Globus pallidus (tissue), 1 donor: ENCODE data around the gene C11orf65.
A peak's percentile ranks its signal among the peaks of the same experiment; 100 is the strongest.
"Not testable (repeated sequence)": the region's sequence is repeated elsewhere in the genome, so short reads cannot be mapped to it uniquely, and the experiment has no call there.

Experiments
- DNase-seq: peaks from one replicate; pipeline ENCODE4 v3.0.0-alpha.2; 2015; ENCODE audit warnings: low spot score

The C11orf65 gene

DNA sequence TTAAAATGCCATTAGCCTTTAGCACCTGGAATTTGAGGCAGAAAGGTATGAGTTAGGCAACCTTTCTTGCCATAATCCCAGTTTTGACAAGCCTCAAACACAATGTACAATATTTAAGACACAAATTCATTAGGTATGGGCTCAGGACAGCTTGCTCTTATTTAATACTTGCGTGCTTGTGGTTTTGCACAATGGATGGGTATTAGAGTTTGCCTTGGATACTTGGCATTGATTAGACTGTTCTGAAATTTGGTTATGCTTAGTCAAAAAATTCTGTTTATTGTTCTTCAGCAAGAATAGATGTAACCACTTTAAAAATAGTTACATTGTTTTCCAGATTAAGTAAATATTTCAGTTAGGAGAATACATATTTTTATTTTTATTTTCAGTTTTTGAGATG lies 5.4 kb upstream of the C11orf65 start:
- DNase-seq, result no peak

DNA sequence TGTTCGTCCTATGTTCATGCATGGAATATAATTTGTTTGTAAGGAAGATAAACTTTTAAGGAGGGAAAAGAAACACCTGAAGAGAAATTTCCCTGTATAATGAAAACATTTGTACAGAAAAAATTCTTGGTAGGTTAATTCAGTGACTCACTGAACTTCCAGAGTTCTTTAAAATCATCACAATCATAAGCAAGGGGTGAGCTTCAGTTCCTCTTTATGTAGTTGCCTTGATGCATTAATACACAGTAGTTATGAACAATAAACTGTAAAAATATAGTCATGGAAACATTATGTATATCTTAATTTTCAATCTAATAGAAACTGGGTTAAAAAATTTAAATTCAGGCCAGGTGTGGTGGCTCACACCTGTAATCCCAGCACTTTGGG lies 1.1 kb upstream of the C11orf65 start:
- DNase-seq, result no peak

DNA sequence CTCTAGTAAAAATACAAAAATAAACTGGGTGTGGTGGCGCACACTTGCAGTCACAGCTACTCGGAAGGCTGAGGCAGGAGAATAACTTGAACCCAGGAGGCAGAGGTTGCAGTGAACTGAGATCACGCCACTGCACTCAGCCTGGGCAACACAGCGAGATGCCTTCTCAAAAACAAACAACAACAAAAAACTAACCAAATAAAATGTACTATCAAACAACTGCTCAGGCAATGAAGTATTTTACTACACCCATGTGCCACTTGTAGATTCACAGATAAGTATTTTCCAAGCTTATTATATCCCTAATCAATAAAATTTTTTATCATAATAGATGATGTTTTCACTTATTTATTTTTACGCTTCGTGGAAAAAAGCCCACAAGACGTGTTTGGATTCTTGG lies 924 bp downstream of the C11orf65 start:
- DNase-seq, result no peak

DNA sequence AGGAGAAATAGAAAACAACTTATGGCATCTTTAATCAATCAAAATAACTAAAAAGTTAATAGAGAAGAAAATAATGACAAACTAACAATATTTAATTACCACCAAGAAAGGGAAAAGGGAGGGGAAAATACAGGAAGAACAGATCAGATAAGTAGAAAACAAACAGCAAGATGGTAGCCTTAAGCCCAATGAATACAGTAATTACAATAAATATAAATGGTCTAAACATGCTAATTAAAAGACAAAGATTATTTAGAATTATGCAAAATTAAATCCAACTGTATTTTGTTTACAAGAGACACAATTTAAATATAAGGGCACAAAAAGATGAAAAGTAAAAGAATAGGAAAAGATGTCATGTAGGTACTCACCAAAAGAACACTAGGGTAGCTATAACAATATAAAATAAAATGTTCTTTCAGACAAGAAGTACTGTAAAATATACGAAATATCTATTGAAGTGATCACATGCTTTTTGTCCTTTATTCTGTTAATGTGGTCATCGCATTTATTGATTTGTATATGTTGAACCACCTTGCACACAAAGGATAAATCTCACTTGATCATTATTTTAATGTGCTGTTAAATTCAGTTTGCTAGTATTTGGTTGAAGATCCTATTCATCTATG lies 14.0 kb downstream of the C11orf65 start:
- DNase-seq, result no peak

DNA sequence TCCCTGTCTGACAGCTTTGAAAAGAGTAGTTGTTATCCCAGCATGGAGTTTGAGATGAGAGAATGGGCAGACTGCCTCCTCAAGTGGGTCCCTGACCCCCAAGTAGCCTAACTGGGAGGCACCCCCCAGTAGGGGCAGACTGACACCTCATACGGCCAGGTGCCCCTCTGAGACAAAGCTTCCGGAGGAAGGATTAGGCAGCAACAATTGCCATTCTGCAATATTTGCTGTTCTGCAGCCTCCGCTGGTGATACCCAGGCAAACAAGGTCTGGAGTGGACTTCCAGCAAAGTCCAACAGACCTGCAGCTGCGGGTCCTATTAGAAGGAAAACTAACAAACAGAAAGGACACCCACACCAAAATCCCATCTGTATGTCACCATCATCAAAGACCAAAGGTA lies 25.9 kb downstream of the C11orf65 start:
- not testable (repeated sequence) for DNase-seq

DNA sequence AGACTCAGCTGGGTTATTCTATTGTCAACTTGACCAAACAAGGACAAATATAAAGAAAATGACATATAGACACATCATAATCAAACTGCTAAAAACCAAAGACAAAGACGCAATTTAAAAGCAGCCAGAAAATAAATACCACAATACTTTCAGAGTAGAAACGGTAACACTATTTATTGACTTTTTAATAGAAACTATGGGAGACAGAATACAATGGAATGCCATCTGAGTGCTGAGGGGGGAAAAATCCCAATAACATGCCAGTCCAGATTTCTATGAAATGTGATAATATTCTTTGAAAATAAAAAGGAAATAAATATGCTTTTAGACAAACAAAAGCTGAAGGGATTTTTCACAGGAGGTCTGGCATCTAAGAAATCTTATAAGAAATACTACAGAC lies 30.7 kb downstream of the C11orf65 start:
- DNase-seq, result no peak

DNA sequence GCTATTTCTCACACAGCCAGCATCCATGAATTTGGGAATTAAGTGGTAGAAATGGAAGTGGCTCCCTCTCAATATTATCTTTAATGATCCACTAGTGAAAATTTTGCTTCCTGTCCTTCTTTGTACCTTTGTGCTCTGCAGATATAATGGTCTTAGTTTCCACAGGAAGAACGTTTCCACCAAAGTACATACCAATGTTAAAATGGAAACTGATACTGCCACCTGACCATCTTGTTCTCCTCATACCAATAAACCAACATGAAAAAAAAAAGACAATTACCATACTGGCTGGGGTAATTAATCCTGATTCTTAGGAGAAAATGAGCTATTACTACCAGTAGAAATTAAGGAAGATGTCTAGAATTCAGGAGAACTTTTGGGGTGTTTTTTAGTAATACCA lies 32.3 kb downstream of the C11orf65 start:
- DNase-seq, result no peak

DNA sequence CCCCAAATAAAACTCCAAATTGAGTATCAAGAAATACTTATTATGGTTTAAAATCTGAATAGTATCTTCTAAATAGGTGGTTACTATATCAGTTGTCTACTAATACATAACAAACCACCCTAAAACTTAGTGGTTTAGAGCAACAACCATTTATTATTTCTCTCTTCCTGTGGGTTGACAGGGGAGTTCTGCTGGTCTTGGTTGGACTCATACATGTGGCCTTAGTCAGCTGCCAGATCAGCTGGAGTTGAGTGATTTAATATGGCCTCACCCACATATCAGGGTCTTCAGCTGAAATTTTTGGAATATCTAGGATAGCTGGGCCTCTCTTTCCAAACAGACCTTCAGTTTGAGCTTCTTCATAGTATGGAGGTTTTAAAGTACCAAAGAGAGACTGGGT lies 34.5 kb downstream of the C11orf65 start:
- no peak for DNase-seq

DNA sequence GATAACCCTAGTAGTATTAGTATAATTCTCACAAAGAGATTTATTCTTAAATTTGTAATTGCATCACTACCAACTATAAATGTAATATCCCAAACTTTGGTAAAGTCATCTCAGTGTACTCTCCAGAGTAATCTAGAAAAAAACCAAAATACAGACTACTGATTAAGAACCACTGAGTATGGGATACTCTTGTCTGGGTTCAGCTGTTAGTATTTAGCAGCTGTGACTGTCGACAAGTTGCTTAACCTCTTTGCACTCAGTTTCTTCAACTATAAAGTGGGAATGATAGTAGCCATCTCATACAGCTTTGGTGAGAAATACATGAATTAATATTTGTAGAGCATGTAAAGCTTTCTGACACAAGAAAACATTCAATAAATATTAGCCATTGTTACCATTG lies 35.3 kb downstream of the C11orf65 start:
- no peak for DNase-seq

DNA sequence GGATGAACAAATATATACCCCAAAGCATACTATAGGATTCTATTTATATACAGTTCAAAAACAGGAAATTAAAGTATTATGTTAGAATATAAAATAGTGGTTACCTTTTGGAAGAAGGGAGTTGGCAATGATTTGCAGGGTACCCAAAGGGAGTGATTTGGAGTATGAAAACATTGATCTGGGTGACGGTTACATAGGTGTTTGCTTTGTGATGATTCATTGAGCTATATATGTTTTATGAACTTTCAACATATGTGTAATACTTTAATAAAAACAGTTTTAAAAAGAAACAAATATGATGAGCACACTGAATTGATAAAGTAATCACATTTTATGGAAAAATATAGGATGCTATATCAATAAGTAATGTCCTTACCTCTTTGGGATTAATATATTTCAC lies 36.0 kb downstream of the C11orf65 start:
- DNase-seq, result no peak

DNA sequence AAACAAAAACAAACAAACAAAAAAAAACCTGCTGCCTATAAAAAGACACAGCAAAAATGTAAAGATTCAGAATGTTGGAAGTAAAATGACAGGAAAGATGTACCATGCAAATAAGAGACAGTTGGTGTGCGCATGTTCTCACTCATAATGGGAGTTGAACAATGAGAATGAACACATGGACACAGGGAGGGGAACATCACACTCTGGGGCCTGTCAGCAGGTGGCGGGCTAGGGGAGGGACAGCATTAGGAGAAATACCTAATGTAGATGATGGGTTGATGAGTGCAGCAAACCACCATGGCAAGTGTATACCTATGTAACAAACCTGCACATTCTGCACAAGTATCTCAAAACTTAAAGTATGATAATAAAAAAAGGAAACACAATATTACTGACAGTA lies 49.8 kb downstream of the C11orf65 start:
- DNase-seq, result not testable (repeated sequence)

DNA sequence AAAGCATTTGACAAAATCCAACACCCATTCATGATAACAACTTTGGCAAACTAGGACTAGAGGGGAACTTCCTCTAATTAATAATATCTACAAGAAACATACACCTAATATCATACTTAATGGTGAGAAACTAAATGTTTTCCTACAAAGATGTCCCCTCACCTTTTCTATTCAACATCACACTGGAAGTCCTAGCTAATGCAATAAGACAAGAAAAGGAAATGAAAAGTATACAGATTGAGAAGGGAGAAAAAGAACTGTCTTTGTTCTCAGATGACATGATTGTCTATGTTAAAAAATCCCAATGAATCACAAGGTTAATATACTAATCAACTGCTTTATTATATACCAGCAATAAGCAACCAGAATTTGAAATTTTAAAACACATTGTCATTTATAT lies 52.4 kb downstream of the C11orf65 start:
- no peak for DNase-seq

DNA sequence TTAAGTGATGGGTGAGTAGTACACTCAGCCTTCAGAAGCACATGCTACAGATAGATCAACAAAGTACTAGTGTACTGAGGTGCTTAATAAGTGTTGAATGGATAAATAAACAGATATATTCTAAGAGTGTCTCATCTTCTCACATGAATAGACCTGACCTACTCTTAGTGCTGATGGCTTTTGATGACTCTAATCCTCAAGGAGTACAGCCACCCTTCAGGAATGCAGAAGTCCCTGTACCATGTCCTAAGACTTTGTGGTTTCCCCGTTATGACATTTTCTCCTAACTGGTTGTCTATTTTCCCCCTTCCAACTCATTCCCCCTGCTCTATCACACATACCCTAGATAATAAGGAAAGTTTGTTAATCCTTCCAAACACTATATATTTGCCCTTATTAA lies 61.6 kb downstream of the C11orf65 start:
- DNase-seq, result no peak

DNA sequence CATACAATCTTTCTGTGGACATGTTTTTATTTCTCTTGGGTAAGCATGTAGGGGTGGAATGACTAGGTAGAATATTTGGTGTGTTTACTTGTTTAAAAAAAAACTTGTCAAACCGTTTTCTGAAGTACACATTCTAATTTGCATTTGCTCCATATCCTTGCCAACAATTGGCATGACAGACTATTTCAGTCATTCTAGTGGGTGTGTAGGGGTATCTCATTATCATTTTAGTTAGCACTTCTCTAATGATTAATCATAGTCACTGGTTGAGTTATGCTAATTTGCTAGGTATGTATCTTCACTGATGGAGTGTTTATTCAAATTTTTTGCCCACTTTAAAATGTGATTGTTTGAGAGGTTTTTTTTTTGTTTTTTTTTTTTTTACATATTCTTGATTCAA lies 64.3 kb downstream of the C11orf65 start:
- DNase-seq, result no peak

DNA sequence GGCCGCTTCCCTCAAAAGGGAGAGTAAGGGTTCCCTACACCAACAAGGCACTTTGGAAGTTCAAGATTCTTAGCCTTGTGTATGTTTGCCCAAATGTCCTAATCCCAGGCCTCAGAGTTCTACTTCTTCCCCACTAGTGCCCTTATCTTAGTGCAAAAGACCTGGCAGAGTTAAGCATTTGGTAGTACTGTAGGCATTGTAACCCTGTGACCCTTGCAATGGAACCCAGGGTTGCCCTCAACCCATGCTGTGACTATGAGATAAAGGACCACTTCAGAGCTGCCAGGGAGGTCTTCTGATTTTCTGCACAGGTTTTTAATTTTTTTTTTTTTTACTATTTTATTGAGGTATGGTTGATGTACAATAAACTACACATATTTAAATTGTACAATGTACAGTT lies 65.1 kb downstream of the C11orf65 start:
- DNase-seq, result no peak

DNA sequence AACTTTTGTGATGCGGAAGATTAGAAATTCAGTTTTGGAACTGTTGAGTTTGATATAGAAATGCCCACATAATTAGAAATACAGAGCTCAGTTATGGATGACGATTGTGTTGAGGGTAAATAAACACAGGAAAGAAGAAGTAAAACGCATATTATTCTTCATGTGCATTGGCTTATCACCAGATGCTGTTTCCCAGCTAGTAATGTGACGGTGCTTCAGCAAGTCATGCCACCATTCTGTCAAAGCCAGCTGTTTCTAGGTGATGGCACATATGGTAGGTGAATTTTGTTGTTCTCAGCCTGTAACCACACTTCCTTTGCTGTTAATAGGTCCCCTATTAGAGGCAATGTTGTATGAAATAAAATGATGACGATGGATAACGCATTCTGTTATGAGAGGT lies 68.9 kb downstream of the C11orf65 start:
- DNase-seq, result no peak

DNA sequence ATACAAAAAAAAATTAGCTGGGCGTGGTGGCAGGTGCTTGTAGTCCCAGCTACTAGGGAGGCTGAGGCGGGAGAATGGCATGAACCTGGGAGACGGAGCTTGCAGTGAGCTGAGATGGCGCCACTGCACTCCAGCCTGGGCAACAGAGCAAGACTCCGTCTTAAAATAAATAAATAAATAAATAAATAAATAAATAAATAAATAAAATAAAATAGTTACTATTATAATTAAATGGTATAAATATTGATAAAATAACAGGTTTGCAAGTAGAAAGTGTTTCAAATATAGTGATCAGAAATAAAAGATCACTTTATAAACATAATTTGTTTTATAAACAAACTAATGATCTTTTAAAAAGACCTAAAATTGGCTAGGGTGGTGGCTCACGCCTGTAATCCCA lies 70.7 kb downstream of the C11orf65 start:
- not testable (repeated sequence) for DNase-seq

DNA sequence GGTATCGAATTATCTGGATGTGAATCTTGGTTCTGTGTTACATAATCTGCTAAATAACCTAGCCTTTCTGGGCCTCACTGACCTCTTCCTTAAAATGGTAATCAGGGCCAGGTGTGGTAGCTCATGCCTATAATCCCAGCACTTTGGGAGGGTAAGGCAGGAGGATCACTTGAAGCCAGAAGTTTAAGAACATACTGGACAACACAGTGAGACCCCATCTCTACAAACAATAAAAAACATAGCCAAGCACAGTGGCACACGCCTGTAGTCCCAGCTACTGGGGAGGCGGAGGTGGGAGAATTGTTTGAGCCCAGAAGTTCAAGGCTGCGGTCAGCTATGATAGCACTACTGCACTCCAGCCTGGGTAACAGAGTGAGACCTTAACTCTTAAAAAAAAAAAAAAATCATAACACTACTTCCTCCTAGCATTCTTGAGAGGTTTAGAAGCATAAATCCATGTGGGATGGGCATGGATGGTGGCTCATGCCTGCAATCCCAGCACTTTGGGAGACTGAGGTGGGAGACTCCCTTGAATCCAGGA lies 72.5 kb downstream of the C11orf65 start:
- DNase-seq, result no peak

DNA sequence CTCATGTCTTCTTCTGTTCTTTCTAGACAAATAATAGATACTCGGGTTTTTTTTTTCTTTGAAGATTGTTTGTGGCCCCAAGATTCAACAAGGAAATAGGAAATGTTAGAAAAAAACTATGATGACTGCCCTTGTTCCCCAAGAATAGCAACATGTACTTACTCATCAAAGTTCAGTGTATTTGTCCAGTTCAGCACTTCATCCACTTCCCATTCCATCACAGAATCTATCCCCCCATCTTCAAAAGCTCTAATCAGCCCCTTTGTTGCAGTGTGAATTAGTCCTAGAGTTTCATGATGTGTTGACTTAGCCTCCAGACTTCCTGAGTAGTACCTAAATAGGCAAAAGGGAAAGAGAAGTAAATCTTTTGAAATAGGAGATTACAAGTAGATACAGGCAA lies 74.3 kb downstream of the C11orf65 start:
- DNase-seq, result peak; percentile 16

DNA sequence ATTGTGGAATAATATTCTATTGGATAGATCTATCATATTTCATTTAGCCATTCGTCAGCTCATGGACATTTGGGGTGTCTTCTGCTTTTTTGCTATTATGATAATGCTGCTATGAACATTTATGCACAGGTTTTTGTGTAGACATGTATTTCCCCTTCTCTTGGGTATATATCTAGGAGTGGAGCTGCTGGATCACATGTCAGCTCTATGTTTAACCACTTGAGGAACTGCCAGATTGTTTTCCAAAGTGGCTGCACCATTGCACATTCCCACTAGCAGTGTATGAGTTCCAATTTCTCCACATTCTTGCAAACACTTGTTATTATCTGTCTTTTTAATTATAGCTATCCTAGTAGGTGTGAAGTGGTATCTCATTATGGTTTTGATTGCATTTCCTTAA lies 75.0 kb downstream of the C11orf65 start:
- DNase-seq, result peak; percentile 9

DNA sequence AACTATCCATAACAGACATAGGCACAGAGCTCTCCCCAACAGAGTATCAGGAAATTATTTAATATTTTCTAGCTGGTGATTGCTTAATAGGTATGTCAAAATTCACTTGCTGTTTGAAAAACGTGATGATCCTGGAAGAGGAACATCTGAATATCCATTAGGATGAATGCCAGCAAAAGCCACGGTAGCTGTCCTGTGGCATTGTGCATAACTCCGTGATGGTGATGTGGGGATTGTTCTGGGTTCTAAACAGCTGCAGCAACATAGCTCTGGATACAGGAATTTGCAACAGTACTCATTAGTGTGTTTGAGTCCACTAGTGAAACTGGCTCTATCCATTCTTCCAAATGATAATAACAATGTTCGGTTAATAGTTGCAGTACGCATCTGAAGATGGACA lies 78.8 kb downstream of the C11orf65 start:
- DNase-seq, result no peak

DNA sequence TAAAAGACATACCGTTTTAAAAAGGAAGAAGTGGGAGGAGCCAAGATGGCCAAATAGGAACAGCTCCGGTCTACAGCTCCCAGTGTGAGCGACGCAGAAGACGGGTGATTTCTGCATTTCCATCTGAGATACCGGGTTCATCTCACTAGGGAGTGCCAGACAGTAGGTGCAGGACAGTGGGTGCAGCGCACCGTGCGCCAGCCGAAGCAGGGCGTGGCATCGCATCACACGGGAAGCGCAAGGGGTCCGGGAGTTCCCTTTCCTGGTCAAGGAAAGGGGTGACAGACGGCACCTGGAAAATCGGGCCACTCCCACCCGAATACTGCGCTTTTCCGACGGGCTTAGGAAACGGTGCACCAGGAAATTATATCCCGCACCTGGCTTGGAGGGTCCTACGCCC lies 93.8 kb downstream of the C11orf65 start:
- not testable (repeated sequence) for DNase-seq

DNA sequence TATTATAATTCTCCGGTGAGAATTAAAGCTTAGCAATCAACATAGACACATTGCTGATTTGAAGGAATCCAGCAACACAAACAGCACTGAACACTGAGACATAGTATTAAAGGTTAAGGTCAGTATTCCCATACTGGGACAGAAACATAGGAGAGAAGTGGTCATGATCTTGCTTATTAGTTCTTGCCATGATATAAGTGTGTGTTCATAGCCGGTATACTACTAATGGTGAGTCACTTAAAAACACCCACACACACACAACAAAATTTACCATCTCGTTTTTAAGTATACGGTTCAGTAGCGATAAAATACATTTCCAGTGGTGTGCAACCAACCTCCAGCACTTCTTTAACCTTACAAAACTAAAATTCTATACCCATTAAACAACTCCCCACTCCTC lies 96.3 kb downstream of the C11orf65 start:
- no peak for DNase-seq

DNA sequence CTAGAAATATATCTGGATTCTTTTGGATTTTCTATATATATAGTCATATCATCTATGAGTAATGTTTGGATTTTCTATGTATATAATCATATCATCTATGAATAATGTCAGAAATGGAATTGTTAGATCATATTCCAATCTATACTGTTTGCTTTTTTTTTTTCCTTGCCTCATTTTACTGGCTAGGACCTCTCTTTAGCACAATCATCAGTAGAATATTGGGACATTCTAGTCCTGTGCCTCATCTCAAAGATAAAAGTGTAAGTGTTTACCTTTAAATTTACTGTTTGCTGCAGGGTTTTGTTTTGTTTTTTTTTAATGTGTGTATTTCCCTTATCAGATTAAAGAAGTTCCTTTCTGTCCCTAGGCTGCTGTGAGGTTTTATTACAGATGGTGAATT lies 97.0 kb downstream of the C11orf65 start:
- DNase-seq, result no peak

DNA sequence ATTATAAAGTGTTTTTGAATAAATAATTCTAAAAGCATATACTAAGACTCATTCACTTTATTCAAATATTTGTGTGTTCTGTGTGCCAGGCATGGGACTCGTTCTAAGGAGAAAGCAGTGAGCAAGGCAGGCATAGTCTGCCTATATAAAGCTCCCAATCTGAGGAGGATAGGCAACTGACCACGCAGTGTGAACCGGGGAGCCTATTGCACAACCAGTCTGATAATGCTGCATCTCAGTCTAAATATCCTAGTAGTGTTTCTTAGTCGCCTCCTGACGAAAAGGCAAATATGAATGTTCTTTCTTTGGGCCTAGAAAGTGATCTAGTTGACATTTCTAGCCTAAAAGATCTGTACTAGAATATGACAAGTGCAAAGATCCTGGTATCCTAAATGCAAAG lies 98.3 kb downstream of the C11orf65 start:
- no peak for DNase-seq
